HG03571 (cell line): ENCODE data around the gene TSEN54.

Experiments
- ATAC-seq: cut with Tn5 transposase; IDR thresholded peaks from one replicate; pipeline ENCODE4 v1.9.1; 2021; ENCODE audit not compliant: unreplicated experiment

TSEN54 gene

GRCh38 chr17:75503976-75504346 lies 12.4 kb upstream of the TSEN54 start:
- no peak for ATAC-seq

DNA sequence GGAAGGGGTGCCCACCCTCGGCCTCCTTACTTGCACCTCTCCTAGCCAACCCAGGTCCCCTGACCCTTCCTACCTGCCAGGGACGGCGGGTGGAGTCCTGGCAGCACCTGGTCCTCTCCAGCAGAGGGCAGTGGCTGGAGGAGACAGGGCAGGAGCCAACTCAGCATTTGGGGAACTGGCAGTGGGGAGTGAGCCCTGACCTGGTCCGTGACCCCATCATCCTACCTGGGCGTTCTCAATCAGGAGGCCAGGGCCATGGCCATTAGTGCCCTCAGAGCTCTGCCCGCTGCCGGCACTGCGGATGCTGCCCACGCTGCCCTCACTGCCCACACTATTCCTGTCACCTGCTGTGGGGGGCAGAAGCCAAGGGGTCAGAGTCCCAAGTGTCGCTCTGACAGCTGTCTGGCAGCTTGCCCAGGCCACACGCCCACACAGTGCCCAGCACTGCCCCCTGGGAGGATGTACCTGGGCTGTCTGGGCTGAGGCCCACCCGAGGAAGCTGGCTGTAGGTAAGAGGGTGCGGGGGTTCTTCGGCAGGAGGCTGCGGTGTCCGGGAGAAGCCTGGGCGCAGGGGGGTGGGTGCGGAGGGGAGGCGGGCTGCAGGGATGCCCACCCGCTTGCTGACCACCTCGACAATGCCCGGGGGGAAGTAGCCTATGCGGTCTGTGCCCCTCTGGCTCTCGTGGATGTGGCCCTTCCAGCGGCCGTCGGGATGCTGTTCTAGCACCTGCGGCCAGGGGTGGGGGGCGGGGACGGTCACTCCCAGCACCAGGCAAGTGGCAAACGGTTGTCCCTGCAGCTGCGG lies 11.8 kb upstream of the TSEN54 start:
- no peak for ATAC-seq

DNA sequence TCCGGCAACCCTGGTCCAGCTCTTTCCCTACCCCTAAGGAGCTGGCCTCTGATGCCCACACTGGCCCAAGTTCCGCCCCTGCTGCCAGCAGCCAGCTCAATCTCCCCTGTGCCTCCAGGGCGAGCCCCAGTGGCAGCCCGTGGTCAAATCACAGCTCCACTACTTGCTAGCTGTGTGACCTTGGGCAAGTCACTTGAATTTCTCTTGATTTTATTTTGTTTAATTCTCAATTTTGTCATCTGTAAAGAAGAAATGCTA lies 11.2 kb upstream of the TSEN54 start:
- no peak for ATAC-seq

DNA sequence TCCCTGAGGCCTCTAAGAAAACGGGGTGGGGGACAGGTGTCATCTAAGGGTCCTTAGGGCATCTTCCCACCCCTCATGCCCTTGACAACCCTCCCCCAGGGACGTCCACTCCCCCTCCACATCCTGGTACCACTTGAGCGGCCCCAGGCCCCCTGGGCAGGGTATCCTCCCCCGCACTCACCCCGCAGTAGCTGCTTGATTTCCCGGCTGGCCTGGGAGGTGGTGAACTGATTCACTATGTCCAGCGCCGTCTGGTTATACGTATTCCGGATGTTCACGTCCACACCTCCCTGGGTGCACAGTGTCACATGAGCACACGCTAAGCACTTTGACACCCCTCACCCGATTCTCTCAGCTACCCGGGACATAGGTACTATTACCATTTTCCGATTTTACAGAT lies 10.7 kb upstream of the TSEN54 start:
- no peak for ATAC-seq

DNA sequence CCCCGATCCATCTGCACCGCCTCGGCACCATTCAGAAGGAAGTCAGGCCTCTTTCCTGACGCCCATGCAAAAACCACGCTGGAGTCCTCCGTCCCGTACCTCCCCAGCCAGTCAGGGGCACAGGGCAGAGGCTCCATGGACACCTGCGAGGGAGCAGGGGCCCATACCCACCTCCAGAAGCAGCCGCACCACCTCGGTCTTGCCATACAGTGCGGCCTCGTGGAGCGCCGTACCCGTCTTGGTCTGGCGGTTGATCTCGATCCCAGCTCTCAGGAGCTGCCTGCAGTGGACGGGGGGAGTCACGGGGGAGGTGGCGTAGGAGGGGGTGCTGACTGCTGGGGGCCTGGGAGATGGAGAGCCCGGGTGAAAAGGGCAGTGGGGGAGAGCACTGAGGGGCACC lies 10.2 kb upstream of the TSEN54 start:
- ATAC-seq = no peak

DNA sequence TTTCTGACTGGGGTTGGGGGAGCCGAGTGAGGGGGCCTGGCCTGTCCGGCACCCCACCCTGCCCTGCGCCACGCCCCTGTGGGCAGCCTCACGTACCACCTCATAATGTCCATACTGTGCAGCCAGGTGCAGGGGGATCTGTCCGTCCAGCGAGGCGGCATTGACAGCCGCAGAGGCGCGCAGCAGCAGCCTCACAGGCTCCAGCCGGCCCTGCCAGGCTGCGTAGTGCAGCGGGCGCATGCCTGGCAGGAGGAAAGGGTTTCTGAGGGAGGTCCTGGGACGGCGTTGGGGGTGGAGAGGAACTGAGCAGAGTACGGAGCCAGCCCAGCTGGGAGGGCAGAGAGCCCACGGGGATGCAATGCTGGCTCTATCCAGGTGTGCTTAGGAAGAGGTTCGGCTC lies 9.4 kb upstream of the TSEN54 start:
- no peak for ATAC-seq

DNA sequence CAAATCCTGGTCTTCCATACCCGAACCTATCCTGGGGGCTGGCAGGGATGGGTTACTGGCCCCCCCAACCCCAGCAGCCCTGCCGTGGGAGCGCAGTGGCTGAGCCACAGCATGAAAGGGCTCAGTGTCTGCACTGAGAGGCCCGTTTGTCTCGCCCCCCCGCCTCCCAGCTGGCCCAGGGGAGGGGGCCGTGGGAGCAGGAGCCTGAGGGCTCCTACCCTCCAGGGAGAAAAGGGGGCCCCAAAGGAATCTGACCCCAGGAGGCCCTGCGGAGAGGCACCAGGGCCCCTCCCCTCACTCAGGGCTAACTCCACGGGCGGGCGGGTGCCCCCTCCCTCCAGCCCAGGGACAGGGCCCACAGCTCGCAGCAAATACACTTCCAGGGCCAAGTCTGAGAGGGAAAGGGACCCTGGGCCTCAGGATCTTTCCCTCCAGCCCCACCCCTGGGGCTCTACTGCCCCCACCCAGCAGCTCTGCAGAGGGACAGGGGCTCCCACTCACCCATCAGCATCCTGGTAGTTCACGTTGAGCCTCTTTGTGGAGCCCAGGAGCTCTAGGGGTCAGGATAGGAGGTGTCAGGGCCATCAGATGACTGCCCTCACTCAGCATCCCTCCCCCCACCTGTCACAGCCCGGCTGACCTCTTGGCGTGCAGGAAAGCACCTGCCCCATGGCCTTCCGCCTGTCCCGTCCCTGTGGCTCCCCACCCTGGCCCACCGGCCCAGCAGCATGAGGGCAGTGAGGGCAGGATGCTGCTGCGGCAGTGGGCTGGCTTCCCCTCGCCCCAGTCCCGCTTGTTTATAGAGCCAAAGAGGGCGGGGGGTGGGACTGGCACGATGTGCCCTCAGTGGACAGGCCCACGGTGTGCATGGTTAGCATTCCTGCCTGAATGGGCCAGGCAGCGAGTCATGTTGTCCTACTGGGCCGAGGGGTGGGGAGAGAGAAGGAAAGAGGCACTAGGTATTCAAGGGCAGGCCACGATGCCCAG lies 8.3 kb upstream of the TSEN54 start:
- no peak for ATAC-seq

- ATAC-seq = no peak
Measured at GRCh38 chr17:75508931-75509361, 7.4 kb upstream of the TSEN54 start.

DNA sequence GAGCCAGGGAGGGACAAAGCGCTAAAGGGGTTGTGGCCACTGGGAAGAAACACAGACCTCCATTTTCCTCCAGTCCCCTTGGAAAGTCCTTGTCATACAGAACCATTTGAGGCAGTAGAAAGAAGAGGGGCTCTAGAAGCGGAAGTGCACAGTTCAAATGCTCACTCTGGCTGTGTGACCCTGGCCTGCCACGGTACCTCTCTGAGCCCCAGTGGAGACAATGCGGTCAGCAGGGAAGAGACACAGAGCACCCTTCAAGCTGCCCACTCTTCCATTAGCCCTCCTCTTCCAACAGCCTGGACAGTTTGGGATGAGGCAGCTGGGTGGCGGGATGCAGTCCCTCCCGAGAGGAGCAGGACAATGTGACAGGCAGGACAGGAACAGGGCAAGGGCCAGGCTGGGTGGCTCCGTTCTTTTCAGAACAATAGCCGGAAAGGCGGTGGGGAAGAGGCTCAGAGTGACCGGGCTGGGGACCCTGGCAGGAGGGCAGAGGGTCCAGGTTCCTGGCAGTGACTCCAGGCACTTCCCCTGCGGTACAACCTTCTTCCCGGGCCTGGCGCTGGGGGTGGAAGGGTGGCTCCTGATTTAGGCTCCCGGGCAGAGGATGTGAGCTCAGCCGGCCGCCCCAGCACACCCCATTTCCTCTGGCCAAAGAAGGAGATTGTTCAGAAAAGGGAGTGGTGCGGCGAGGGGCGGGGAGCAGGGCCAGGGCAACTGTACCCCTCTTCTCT lies 6.6 kb upstream of the TSEN54 start:
- no peak for ATAC-seq

DNA sequence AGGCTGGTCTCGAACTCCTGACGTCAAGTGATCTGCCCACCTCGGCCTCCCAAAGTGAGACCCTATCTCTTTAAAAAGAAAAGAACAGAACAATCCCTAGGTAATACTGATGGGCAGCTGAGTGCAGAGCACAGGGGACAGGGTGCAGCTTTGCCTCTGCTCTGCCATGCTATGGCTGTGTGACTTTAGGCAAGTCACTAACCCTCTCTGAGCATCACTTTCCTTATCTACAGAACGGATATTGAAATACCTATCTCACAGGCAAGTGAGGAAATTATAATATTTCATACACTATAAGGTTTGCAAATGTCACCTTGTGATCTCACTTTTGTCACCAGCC lies 5.1 kb upstream of the TSEN54 start:
- no peak for ATAC-seq

DNA sequence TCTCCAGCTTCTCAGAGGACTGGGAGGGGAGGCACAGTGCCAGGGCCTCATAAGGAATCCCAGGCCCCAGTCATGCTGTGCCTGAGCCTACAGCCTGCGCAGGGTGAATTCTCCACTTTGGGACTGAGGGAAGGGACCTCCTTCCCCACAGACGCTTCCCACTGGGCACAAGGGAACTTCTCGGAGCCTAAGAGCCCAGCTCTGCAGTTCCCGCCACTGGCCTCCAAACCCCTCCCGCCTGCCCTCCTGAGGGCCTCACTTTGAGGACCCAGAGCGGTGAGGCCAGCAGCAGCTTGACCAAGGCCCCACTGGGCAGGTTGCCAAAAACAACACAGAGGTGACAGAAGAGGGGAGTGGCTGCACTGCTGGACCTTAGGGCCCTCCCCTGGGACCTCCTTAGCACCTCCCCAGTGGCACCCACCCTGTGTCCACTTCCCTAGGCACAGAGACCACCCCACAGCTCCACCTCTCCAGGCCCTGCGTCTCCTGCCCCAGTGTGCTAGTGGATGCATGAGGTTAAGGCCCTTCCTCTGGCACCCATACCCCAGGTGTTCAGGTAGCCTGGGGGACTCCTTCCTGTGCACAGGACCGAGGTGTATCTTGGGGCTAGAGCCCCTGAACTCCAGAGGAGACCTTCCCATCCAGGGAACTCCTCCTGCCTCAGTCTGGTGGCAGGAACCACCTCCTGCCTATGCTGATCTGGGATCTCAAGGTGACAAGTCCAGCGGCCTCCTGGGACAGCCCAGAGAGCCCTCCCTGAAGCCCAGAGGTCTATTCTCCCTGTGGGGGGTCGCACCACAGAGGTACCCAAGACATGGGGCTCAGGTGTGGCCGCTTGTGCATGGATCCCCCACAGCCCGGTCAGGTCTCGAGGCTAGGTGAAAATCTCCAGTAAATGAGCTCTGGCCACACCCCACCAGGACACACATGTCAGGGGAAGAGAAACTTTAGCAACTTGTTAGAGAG lies 4.4 kb upstream of the TSEN54 start:
- no peak for ATAC-seq

- no peak for ATAC-seq
Measured at GRCh38 chr17:75512926-75513640, 3.2 kb upstream of the TSEN54 start.

DNA sequence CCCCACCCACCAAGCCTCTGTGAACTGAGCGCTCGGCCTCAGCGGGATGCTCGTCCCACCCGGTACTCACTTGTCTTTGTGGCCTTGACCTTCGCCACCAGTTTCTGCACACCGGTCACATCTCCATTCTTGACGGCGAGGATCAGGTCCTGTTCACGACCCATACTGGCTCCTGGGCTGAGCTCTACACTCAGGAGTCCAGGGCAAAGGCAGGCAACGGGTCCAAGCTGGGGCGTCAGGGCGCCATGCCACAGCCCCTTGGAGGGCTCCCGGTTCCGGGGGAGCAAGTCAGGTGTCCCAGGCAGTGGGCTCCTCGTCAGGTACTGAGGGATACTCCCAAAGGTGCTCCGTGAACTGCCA lies 2.7 kb upstream of the TSEN54 start:
- ATAC-seq = no peak

- no peak for ATAC-seq
Measured at GRCh38 chr17:75514299-75514918, 1.9 kb upstream of the TSEN54 start.

GRCh38 chr17:75514919-75515495 lies 1.3 kb upstream of the TSEN54 start:
- no peak for ATAC-seq

- ATAC-seq = peak; percentile 34
Measured at GRCh38 chr17:75515496-75516254, 653 bp upstream of the TSEN54 start, which contains the start of gene CASKIN2. Gene CASKIN2 (minus strand): TSS chr17:75515537. CDS start chr17:75513804, 1,733 bp downstream.

- peak; percentile 9 for ATAC-seq
Measured at GRCh38 chr17:75516619-75517296, 430 bp downstream of the TSEN54 start.
